ENCODE data around the gene PREB. TPM values are rescaled to one million over a fixed set of nuclear protein-coding genes. Genes with fewer than 3 reads are reported as not detected.

The PREB gene
- total RNA-seq, 1 donor from 2014 or later: 43.9 TPM

DNA sequence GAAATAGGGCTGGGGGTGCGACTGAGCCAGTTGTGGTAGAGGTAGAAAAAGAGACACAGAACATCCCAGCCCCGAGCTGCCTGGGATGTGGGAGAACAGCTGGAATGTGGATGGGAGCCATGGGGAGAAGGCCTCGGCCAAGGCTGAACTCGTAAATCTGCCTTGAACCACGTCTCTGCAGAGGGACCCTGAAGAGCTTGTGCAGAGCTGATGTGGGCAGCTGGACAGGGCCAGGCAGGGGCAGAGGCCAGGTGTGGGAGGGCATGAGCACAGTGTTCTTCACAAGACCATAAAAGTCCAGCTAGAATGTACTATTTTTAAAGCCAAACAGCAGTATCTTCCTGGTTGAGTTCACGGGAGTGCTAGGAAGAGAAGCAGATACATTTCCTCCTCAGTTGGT lies 20.1 kb upstream of the PREB start:
- ATAC-seq (no peak), DNase-seq (ENCODE audit: low spot score) (no peak)

DNA sequence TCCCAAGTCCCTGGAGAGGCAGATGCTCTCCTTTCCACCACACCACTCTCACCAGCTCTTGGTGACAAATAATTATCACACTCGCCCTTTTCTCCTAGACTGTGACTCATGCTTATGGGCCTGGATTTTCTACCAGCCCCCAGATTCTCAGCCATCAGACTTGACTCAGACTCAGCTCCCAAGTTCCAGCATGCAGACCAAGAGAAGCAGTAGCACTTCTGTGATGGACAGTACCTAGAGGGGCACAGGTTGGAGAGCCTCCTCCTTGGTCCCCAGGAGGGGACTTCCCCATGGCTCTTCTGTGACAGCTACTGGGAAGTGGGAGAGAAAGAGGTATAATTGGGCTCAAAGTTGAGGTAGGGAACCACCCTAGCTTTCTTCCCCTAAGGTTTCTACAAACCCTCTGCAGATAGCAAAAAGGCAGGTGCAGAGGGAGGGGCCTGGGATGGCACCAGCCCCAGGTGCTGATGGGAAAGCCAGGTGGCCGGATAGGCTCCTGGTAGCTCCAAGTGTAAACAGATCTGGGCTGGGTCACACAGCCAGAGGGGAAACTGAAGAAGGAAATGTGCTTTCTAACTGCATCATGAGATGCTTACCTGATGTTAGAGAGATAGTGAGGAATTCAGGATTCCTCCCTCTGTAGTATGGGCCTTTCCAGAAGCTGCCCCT lies 18.5 kb upstream of the PREB start:
- DNase-seq (ENCODE audit: low spot score) (no peak), ATAC-seq (no peak)

DNA sequence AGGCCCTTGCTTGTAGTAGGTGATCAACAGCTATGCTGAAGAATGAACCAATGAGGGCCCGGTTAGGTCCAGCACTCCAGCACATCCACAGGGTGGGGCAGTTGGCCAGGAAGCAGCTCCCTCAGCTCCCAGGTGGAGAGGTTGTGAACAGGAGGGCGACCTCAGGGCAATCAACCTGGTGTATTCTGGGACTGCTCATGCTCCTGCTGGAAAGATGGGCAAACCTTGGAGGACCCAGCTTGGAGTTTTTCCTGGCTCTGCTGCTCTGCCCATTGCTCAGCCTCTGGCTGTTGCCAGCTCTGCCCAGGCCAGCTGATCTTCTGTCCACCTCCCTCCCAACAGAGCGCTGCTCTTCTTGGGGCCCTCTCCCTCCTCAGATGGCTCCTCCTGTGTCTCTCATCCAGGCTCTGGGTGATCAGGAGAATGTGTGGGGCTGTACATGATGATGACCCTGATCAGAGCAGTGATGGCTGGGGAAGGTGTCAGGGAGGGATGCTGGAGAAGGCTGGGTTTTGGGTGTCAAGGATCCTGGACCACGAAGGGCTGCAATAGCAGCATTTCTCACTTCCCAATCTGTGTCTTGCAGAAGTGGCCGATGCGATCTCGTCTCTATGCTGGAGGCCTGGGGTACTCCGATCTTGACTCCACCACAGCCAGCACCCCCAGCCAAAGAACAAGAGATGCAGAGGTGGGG lies 17.8 kb upstream of the PREB start:
- DNase-seq (ENCODE audit: low spot score): no peak
- ATAC-seq: peak; percentile 93

DNA sequence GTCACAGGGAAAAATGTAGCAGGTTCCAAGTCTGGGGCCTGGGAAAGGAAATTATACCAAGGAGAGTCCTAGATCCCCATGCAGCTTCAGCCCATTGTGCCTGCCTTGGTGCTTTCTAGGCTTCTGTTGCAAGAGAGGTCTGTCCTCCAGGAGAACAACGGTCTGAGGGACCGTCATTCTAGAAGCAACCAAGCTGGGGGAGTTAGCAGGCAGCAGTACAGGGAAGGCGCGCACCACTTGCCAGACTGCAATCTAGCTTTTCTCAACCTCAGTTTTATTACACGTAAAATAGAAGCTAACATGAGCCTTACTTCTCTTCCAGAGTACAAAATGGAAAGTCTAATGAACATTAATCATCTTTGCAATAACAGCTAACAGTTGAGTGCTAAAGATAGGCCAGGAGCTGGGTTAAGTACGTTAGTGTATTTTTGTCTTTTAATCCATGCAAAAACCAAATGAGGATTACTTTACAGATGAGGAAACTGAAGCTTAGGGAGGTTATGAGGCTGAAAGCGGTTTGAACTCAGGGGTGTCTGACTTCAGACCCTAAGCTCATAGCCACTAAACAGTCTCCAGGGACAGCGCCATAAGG lies 16.3 kb upstream of the PREB start:
- DNase-seq (ENCODE audit: low spot score): no peak
- ATAC-seq: no peak

DNA sequence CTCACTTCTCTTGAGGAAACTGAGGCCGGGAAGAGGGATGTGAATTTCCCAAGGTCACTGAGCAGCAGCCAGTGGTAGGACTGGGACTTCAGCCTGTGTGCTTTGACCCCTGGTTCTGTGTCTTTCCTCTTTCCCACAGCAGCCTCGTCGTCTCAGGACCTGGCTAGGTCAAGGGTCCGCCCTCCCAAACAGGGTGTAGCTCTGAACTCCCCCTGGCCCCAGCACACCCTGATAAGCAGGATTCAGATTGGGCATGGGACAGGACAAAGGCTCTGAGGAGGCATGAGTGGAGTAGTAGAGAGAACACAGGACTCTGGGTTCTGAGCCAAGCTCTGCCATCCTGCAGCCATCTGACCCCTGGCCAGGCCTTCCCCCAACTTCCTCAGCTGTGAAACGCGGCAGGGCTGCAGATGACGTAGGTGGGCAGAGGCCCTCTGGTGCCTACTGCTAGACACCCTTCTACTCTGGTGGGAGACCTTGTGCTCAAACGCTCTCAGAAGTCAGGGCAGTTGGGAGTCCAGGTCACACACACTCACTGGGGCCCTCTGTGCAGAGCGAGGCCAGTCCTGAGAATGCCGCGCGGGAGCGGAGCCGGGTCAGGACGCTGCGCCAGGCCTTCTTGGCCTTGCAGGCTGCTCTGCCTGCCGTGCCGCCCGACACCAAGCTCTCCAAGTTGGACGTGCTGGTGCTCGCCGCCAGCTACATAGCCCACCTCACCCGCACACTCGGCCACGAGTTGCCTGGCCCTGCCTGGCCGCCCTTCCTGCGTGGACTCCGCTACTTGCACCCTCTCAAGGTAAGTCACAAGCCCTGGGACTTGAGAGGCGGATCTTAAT lies 15.4 kb upstream of the PREB start:
- DNase-seq (ENCODE audit: low spot score) (no peak), ATAC-seq (no peak)

DNA sequence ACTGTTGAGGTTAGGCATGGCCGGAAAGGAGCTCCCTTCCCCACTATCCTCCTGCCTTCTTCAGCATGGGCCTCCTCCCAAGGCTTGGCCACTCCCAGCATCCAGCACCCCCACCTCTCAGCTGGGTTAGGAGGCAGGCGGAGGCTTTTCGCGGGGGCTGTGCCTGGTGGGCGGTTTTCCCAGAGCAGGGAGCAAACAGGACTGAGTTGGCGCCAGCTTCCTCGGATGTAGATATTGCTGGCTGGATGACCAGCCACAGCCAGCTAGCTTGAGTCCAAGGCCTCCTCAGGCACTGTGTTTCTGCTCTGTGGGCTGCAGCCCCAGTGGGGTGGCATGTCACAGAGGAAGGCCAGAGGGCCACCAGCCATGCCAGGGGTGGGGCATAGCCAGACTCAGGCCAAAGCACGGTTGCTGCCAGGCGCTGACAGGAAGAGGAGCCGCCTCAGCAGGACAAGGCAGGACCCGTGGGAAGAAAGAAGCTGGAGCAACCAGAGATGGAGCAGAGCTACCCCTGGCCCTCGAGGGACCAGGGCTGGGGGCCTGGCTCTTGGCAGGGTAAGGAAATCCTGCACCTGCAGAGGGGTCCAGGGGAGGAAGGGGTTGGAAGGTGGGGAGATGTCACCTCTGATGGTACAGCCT lies 14.5 kb upstream of the PREB start, which contains the start of gene TCF23:
TCF23 (plus strand) TSS at position 204 of the 639 bp plus-strand sequence; CDS start at position 334, 130 bp downstream.
- ATAC-seq (no peak), DNase-seq (ENCODE audit: low spot score) (no peak)

DNA sequence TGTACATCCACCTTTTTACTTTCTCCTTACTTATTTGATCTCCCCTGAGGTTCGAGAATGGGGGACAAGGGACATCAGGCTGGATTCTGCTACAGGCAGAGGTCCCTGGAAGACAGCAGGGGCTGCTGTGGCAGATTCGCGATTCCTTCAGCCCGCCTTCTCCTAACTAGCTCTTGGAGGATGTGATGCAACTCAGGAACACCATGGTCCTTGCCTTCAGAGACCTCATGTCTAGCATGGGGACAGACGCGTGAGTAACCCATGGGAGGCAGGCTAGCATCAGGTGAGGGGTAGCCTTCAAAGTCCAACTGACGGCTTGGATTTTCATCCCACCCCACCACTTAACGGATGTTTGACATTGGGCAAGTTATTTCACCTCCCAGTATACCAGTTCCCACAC lies 13.5 kb upstream of the PREB start:
- DNase-seq (ENCODE audit: low spot score) (no peak), ATAC-seq (no peak)

DNA sequence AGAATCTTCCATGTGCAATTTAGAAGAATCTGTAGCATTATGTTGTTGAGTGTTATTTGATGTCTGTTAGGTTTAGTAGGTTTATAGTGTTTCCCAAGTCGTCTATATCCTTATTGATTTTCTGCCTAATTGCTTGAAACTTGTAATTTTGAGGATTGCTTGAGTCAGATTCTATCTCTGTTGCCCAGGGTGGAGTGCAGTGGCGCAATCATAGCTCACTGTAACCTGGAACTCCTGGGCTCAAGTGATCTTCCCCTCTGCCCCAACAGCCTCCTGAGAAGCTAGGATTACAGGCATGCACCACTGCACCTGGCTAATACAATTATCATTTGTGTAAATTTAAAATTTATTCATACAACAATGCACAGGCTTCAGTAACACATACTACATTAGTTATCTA lies 11.2 kb upstream of the PREB start:
- DNase-seq (ENCODE audit: low spot score) (no peak), ATAC-seq (no peak)

DNA sequence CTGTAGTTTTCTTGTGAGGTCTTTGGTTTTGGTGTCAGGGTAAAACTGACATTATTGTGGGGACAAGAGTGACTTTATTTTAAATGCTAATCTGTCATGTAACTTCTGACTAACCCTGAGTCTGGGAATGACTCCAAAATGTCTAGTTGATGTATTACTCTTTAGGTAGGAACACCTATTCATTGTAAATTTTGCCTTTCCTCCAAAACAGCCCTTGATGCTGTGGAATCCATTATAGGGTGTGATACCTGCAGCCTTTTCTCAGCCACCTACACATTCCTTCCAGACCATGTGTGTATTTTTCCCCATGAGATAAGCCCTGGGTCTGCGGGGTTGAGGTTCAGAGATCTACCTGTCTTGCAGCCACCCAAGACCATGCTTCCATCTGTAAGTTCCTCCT lies 8.8 kb upstream of the PREB start:
- DNase-seq (ENCODE audit: low spot score) (no peak), ATAC-seq (no peak)

DNA sequence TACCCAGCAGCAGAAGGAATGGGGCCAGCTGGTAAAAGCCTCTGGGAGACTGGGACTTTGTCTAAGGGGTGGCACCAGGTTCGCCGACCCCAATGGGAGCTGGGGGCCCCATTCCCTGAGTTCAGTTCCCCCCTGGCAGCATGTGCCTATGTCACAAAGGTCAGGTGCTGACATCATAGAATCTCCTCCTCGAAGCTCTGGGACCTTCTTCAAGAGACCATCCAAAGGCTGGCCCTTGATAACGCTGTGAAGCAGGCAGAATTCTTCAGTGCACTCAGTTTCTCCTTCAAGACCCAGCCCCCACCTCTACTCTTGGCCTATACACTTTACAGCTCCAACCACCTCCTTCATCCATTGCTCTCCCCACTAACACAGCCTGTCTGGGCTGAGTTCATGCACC lies 4.9 kb upstream of the PREB start, which contains the start of gene PRR30:
PRR30 (minus strand) TSS at position 101 of the 400 bp plus-strand sequence. CDS start 1,081 bp downstream, outside the sequence.
- no peak for DNase-seq (ENCODE audit: low spot score)
- ATAC-seq: no peak

DNA sequence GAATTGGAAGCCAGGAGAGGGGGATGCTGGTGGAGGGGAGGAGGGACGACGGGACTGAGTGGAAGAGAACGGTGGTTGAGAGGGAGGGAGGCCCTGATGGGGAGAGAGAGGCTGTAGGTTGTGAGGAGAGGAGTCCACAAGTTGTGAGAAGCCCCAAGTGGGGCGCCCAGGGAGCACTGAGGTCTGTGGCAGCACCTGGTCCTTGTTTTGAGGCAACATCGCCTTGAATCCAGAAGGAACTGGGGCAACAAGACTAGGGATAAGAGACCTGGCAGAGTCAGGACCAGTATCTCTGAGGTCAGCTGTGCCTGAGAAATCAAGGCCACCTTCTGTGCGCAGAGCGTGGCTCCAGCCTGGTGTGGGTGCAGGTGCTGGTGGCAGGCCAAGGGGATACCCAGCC lies 3.7 kb upstream of the PREB start:
- ATAC-seq (no peak), DNase-seq (ENCODE audit: low spot score) (no peak)

DNA sequence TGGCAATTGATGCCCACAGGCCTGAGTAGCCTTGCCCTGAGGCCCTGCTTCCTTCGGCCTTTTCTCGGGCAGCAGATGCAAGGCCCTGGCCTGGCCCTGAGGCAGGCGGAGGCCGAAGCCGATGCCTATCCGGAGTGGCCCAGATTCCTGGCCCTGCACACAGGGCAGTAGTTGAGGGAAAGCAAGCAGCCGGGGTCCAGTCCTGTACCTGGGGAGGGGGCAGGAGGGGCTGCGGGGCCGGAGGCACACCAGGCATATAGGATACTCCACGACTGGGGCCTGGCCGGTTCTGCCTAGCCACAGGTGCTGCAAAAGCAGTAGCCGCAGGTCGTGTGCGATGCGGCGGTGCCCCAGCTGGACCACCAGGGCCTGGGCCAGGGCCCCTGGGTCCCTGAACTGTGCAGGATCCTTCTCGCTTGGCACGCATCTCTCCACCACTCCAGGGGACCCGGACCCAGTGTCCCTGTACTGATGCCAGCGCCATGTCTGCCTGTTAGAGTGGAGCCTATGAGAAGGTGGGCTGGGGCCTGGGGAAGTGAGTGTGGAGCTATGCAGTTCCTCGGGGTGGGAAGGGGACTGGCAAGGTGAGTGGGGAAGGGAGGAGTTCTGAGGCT lies 3.0 kb upstream of the PREB start:
- ATAC-seq (no peak), DNase-seq (ENCODE audit: low spot score) (no peak)

DNA sequence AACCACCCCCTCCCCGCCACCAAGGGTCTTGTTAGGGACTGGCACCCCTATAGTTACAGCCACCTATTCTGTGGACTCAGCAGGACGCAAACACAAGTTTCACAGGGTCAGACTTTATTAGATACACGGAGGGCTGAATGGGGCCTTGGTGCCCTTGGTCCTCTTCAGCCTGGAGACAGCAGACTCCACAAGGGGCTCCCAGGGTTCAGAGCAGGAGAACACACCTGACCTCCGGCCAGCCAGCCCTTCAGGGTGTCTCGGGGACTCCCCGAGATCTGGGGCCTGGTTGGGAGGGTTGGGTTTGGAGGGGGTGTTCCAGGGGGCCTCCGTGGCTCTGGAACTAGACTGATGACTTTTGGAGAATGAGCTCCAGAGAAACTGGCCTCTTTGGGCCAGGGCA lies 2.3 kb upstream of the PREB start:
- no peak for DNase-seq (ENCODE audit: low spot score)
- ATAC-seq: no peak

DNA sequence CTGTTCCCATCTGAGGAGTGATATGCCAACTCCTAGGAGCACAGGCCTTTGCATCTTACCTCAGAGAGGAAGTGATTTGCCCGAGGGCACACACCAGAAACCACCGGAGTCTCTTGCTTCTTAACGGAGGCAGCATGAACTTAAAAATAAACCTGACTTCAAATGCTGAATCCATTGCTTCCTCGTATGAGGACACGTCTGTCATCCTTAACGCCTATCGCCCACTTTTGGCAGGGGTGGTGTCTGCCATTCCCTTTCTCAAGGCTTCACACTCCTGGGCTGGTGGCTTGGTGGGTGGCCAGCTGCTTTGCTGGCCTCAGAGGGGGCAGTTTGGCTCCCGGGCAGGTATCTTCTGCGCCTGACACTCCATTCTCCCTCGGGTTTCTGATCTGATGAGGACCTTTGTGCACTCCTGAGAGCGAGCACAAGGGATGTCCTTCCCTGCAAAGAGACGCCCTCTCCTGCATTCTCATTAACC lies 1.1 kb upstream of the PREB start:
- ATAC-seq (no peak), DNase-seq (ENCODE audit: low spot score) (no peak)

DNA sequence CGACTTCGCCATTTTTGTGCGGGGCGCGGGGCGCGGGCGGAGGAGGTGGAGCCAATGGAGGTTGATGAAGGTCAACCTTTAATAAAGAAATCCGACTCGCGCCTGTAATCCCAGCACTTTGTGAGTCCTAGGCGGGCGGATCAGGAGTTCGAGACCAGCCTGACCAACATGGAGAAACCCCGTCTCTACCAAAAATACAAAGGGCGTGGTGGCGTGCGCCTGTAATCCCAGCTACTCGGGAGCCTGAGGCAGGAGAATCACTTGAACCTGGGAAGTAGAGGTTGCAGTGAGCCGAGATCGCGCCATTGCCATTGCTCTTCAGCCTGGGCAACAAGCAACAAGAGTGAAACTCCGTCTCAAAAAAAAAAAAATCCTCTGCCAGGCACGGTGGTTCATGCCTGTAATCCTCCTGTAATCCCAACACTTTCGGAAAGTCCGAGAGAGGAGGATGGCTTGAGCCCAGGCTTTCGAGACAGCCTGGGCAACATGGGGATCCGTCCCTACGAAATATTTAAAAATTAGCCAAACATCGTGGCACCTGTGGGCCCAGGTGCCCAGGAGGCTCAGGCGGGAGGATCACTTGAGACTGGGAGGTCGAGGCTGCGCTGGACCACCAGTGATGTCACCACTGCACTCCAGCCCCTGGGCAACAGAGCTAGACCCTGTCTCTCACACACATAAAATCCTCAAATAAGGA lies 493 bp upstream of the PREB start:
- no peak for ATAC-seq
- DNase-seq (ENCODE audit: low spot score): no peak

DNA sequence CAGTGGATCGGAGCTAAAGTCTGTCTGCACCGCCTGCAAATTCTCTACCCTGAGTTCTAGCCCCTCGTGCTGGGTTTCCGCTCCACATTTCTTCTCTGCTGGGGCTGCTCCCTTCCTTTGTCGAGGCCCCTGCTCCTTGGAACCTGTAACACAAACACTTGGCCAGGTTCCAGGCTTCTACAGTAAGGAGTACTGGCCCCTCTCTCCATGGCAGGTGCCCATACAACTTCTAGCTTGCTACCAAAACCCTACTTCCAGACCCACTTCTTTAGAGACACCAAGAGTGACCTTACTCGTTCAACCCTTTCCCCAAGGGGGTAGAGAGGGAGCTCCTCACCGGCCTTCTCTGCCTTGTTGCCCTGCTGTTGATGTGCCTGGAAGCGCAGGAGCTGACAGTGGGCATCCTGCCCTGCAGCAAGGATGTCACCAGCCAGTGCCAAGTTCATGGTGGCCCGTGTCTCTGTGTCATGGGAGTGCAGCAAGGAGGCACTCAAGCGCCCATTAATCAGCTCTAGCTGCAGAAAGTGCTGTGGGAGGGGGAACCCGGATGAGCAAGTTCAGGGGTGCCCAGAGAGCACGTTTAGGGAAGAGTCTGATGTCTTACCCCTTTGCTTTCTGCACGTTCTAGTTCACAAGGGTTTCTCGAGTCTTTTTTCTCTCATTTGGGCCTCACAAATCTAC lies 1.1 kb downstream of the PREB start:
- peak; percentile 71 for DNase-seq (ENCODE audit: low spot score)

DNA sequence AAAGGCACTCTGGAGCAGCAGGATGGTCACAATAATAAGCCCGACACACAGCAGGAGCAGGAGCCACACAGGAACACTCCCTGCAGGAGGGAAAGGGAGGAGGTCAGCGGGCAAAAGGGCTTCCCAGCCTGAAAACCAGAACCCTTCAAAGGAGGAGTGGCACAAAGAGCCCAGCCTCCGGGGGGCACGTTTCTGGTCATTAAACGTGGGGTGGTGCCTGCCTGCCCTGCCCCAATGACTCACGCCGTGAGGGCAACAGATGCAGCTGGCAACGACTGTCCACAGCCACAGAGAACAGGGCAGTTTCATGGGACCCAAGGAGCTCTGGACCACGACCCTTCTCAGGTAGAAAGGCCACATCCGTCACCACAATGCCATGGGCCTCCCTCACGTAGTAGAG lies 3.0 kb downstream of the PREB start:
- ATAC-seq (no peak), DNase-seq (ENCODE audit: low spot score) (no peak)

More for the DNA sequence above, 1.1 kb downstream of the PREB start:
- ATAC-seq: peak; percentile 52

DNA sequence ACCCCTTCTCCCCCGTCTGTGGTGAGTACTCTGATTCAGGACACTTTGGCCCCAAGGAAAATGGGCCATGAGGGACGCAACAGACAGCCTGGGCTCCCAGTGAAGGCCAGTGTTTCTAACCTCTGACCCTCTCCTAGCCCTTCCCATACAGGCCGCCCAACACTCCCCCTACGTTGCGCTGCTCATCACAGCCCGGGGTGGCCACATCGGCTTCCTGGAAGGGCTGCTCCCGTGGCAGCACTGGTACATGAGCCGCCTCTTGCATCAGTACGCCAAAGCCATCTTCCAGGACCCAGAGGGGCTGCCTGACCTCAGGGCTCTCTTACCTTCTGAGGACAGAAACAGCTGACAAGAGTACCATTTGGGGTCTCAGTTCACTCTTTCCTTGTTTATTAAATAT lies 4.0 kb downstream of the PREB start:
- ATAC-seq: no peak
- no peak for DNase-seq (ENCODE audit: low spot score)
